ENCODE measurements around the gene COPS6.

COPS6 gene

DNA sequence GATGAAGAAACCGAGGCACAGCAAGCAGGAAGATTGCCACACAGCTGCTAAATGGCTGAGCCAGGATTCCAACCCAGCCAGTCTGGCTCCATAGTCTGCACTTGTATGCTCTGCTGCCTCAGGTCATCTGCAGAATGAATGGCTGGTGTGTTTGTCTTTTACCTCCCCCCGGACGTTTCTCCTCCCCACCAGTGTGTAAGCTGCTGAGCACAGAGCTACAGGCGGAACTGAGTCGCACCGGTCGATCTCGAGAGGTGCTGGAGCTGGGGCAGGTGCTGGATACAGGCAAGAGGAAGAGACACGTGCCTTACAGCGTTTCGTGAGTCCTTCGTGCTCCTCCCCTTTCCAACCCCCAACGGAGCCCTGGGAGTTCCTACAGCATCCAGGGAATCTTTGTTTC lies 33.3 kb downstream of the COPS6 start:
- TF ChIP-seq, protein P1, sequence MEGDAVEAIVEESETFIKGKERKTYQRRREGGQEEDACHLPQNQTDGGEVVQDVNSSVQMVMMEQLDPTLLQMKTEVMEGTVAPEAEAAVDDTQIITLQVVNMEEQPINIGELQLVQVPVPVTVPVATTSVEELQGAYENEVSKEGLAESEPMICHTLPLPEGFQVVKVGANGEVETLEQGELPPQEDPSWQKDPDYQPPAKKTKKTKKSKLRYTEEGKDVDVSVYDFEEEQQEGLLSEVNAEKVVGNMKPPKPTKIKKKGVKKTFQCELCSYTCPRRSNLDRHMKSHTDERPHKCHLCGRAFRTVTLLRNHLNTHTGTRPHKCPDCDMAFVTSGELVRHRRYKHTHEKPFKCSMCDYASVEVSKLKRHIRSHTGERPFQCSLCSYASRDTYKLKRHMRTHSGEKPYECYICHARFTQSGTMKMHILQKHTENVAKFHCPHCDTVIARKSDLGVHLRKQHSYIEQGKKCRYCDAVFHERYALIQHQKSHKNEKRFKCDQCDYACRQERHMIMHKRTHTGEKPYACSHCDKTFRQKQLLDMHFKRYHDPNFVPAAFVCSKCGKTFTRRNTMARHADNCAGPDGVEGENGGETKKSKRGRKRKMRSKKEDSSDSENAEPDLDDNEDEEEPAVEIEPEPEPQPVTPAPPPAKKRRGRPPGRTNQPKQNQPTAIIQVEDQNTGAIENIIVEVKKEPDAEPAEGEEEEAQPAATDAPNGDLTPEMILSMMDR (conservative IDR thresholded peaks at IDR 0.05; ENCODE audit: low read depth, low read length), result no peak
- H3K36me3 ChIP-seq (ENCODE audit: insufficient read depth), result no peaks in the 10 kb centered on the region
- H3K79me2 ChIP-seq (ENCODE audit: insufficient read depth, low read depth), result peaks cover 15% of the 10 kb centered on the region; the same call in 1 of the 2 replicates
- H3K4me3 ChIP-seq (IDR thresholded peaks at IDR 0.05; ENCODE audit: insufficient read depth, low read depth, low read length), result no peak overlapping the region
- H4K20me1 ChIP-seq (ENCODE audit: insufficient read depth), result no peaks in the 10 kb centered on the region
- H3K4me1 ChIP-seq (ENCODE audit: low read depth, poor library complexity, severe bottlenecking), result peaks cover 27% of the 10 kb centered on the region
- no peak overlapping the region for H3K27ac ChIP-seq
- no peak overlapping the region for H3K4me2 ChIP-seq
- no peaks in the 10 kb centered on the region for H3K27me3 ChIP-seq (ENCODE audit: insufficient read depth, low read depth)
- no peak overlapping the region for H3K9ac ChIP-seq
- no peak overlapping the region for H2AFZ ChIP-seq (ENCODE audit: low read depth)

DNA sequence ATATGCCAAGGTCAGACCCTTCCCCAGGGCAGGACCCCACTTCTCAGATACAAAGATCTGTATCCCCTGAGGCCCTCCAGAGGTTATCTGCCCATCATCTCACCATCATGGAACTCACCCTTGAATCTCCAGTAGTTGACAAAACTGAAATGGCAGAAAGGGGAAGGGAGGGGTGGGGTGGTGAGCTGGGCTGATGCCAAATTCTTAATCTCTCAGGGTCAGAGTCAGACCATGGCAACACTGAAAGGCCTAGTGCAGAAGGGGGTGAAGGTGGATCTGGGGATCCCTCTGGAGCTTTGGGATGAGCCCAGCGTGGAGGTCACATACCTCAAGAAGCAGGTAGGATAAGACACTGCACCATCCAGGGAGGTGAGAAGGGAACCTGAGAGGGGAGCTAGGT lies 33.8 kb downstream of the COPS6 start:
- Histone ChIP-seq H3K27me3 (ENCODE audit: insufficient read depth, low read depth) (no peaks in the 10 kb centered on the region), H3K27ac (no peak overlapping the region), H2AFZ (ENCODE audit: low read depth) (no peak overlapping the region), H3K4me2 (no peak overlapping the region), H4K20me1 (ENCODE audit: insufficient read depth) (no peaks in the 10 kb centered on the region), H3K4me1 (ENCODE audit: low read depth, poor library complexity, severe bottlenecking) (peaks cover 27% of the 10 kb centered on the region), H3K79me2 (ENCODE audit: insufficient read depth, low read depth) (peaks cover 15% of the 10 kb centered on the region; the same call in 1 of the 2 replicates), H3K9ac (no peak overlapping the region), H3K36me3 (ENCODE audit: insufficient read depth) (no peaks in the 10 kb centered on the region), H3K4me3 (IDR thresholded peaks at IDR 0.05; ENCODE audit: insufficient read depth, low read depth, low read length) (no peak overlapping the region)
- TF ChIP-seq, protein P1 (conservative IDR thresholded peaks at IDR 0.05; ENCODE audit: low read depth, low read length), result no peak

DNA sequence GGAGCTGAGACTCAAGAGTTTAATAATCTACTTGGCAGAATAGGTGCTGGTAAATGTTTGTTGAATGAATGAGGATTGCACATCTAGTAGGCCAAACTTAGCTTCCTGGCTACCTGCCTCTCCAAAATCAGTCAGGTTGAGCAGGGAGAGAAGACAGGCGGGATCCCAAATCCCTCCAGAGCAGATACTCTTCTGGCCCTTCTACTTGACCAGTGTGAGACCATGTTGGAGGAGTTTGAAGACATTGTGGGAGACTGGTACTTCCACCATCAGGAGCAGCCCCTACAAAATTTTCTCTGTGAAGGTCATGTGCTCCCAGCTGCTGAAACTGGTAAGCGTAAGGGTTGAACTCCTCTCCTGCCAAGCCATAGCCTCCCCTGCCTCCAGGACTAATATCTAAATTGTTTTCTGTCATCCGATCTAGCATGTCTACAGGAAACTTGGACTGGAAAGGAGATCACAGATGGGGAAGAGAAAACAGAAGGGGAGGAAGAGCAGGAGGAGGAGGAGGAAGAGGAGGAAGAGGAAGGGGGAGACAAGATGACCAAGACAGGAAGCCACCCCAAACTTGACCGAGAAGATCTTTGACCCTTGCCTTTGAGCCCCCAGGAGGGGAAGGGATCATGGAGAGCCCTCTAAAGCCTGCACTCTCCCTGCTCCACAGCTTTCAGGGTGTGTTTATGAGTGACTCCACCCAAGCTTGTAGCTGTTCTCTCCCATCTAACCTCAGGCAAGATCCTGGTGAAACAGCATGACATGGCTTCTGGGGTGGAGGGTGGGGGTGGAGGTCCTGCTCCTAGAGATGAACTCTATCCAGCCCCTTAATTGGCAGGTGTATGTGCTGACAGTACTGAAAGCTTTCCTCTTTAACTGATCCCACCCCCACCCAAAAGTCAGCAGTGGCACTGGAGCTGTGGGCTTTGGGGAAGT lies 35.8 kb downstream of the COPS6 start:
- H3K4me1 ChIP-seq (ENCODE audit: low read depth, poor library complexity, severe bottlenecking), result peaks cover 35% of the 10 kb centered on the region
- no peak overlapping the region for H2AFZ ChIP-seq (ENCODE audit: low read depth)
- H3K4me2 ChIP-seq, result no peak overlapping the region
- H3K36me3 ChIP-seq (ENCODE audit: insufficient read depth), result no peaks in the 10 kb centered on the region
- 0 out of 2 replicates have a peak, but pooled peaks cover 6% of the 10 kb centered on the region for H3K79me2 ChIP-seq (ENCODE audit: insufficient read depth, low read depth)
- no peak overlapping the region for H3K9ac ChIP-seq
- H3K27ac ChIP-seq, result no peak overlapping the region
- no peak overlapping the region for H3K4me3 ChIP-seq (IDR thresholded peaks at IDR 0.05; ENCODE audit: insufficient read depth, low read depth, low read length)
- H4K20me1 ChIP-seq (ENCODE audit: insufficient read depth), result no peaks in the 10 kb centered on the region
- TF ChIP-seq, protein P1 (conservative IDR thresholded peaks at IDR 0.05; ENCODE audit: low read depth, low read length), result no peak
- no peaks in the 10 kb centered on the region; the same call in 1 of the 2 replicates for H3K27me3 ChIP-seq (ENCODE audit: insufficient read depth, low read depth)

DNA sequence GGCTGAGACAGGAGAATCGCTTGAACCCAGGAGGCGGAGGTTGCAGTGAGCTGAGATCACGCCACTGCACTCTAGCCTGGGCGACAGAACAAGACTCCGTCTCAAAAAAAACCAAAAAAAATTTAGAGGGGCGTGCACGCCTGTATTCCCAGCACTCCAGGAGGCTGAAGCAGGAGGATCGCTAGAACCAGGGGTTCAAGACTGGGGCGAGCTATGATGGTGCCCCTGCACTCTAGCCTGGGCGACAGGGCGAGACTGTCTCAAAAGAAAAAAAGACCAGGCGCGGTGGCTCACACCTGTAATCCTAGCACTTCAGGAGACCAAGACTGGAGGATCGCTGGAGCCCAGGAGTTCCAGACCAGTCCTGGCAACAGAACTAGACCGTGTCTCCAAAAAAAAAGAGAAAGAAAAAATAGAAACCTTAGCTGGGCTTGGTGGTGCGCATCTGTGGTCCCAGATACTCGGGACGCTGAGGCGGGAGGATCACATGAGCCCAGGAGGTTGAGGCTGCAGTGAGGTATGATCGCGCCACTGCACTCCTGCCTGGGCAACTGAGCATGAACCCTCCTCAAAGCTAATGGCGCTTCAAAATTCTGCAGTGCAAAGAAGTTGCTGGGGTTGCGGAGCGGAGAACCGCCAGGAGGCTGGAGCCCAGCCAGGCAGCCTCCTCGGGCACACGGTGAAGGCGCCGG lies 37.6 kb downstream of the COPS6 start:
- TF ChIP-seq, protein P1 (conservative IDR thresholded peaks at IDR 0.05; ENCODE audit: low read depth, low read length), result no peak
- Histone ChIP-seq H2AFZ (ENCODE audit: low read depth) (peak overlapping the region; percentile 91), H3K36me3 (ENCODE audit: insufficient read depth) (no peaks in the 10 kb centered on the region), H3K27ac (peak overlapping the region; percentile 94), H4K20me1 (ENCODE audit: insufficient read depth) (no peaks in the 10 kb centered on the region), H3K27me3 (ENCODE audit: insufficient read depth, low read depth) (no peaks in the 10 kb centered on the region; the same call in 1 of the 2 replicates), H3K4me3 (IDR thresholded peaks at IDR 0.05; ENCODE audit: insufficient read depth, low read depth, low read length) (no peak overlapping the region), H3K4me1 (ENCODE audit: low read depth, poor library complexity, severe bottlenecking) (peaks cover 42% of the 10 kb centered on the region), H3K79me2 (ENCODE audit: insufficient read depth, low read depth) (0 out of 2 replicates have a peak, but pooled peaks cover 6% of the 10 kb centered on the region), H3K4me2 (peak overlapping the region; percentile 83), H3K9ac (peak overlapping the region; percentile 79)
